RWPE1 (cell line): ENCODE data around the gene NFASC.

Experiments
- CTCF ChIA-PET: fragments of 350-600 bp; sonication (Branson Sonifier 250); formaldehyde crosslinking; extraction: SDS; loops from one replicate; lab custom pipeline; 2021; lab: Yijun Ruan, JAX
- POLR2A ChIA-PET: fragments of 400-600 bp; formaldehyde crosslinking; extraction: SDS; loops from one replicate; lab custom pipeline; 2020; ENCODE audit warnings: antibody characterized with exemption; ENCODE audit not compliant: low non-redundant PET; lab: Yijun Ruan, JAX
- DNase-seq: peaks from one replicate; pipeline ENCODE4 v3.0.0; 2012; ENCODE audit warnings: low spot score
- H3K27ac ChIP-seq: fragments of 450-650 bp; 2 replicates; pipeline ENCODE4 v1.5.1; 2017
- CTCF ChIP-seq: fragments of 450-650 bp; conservative IDR thresholded peaks from 2 replicates; pipeline ENCODE4 v1.5.1; 2017; ENCODE audit warnings: low read depth, mild to moderate bottlenecking

The NFASC gene

GRCh38 chr1:204968951-204969350 is 98.3 kb downstream of the NFASC start:
- ChIA-PET POLR2A (no interaction called here), CTCF (no interaction called here)
- no peak overlapping the region for H3K27ac ChIP-seq
- no peak for DNase-seq
- TF ChIP-seq CTCF = no peak

- ChIA-PET CTCF (no interaction called here), POLR2A (no interaction called here)
- no peak overlapping the region for H3K27ac ChIP-seq
- TF ChIP-seq CTCF = no peak
- DNase-seq = no peak
Observed at GRCh38 chr1:204970937-204971336, 100.3 kb downstream of the NFASC start.

DNA sequence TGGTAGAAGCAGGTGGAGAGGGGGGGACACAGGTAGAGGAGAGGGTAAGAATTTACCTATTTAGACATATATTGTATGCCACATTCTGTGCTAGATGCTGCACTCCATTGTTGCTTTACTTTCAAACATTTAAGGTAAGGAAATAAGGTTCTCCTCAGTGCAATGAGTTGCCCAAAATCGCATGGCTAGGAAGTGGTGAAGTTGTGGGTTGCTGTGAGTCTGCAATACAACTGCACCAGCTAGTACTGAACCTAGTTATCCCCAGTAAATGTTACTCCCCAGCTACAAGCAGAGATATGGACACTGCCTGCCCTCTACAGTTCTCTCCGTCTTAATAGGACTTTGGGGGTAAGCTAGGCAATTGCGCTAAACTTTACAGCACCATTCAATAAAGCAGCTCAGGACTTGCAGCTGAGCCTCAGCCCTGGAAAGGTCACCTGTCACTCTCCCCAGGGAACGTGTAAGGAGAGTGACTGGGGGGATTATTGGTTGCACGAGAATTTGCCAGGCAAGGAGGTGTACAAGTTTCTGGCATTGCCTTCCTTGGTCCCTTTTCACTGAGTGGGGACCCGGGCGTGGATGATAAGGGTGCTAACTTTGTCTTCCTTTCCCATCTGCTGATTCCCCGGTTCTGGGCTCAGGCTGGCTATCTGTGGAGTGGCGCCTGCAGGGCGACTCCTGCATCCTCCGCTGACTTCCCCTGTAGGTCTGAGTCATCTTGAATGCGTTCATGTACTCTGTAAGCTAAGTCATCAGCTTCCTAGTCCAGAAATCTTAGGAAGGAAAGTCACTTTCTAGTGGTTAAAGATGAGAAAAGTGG is 101.1 kb downstream of the NFASC start:
- no peak for TF ChIP-seq CTCF
- DNase-seq = peak; percentile 70
- CTCF ChIA-PET = interaction anchor here (0.5 to 6.6 kb wide), 8 partner anchors 18 to 284 kb away, joined by 3 to 68 read pairs (median 3); no protein-coding TSS in a partner anchor
- POLR2A ChIA-PET = no interaction called here
- no peak overlapping the region for H3K27ac ChIP-seq

- ChIA-PET POLR2A (no interaction called here), CTCF (interaction anchor here (0.6 to 6.6 kb wide), 8 partner anchors 17 to 552 kb away, joined by 3 to 68 read pairs (median 3); no protein-coding TSS in a partner anchor)
- no peak overlapping the region for H3K27ac ChIP-seq
- DNase-seq = no peak
- TF ChIP-seq CTCF = no peak
Observed at GRCh38 chr1:204972426-204972825, 101.8 kb downstream of the NFASC start.

DNA sequence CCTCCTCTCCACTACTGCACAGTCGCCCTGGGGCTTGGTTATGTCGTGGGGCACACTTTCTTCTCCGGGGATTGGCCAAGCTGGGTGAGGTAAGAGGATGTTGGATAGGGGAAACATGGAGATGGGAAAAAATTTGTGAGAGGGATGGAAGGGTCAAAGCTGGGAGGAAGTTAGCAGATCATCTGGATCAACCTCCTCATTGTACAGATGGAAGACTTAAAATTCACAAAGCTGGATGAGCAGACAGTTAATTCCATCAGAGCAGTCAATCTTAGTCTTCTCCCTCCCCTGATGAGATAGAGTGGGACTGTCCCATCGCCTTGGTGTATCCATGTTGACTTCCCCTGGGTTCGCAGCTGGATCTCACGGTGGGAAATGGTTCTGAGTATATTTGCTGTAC is 102.8 kb downstream of the NFASC start:
- TF ChIP-seq CTCF = no peak
- DNase-seq = no peak
- H3K27ac ChIP-seq = no peak overlapping the region
- POLR2A ChIA-PET = no interaction called here
- CTCF ChIA-PET = interaction anchor here (0.6 to 6.6 kb wide), 7 partner anchors 16 to 300 kb away, joined by 3 to 68 read pairs (median 4); no protein-coding TSS in a partner anchor

- ChIA-PET POLR2A (no interaction called here), CTCF (interaction anchor here (0.6 to 6.6 kb wide), 5 partner anchors 15 to 299 kb away, joined by 3 to 68 read pairs (median 10); no protein-coding TSS in a partner anchor)
- no peak for TF ChIP-seq CTCF
- no peak for DNase-seq
- H3K27ac ChIP-seq = no peak overlapping the region
Observed at GRCh38 chr1:204974327-204974726, 103.7 kb downstream of the NFASC start.
